HepG2 (cell line): ENCODE results near the gene ARPC1A. TPM values are rescaled to one million over a fixed set of nuclear protein-coding genes. Genes with fewer than 3 reads are reported as not detected.

Source experiments
- ATAC-seq: fragments of 200-7000 bp; cut with Tn5 transposase; 3 replicates; pipeline ENCODE4 v1.9.1; 2020; ENCODE audit warnings: mild to moderate bottlenecking, moderate library complexity
- BruUV-seq: library from RNA; stranded (reverse); fragments of 400-500 nt; replicated peaks from 2 replicates; lab custom pipeline; 2021; lab: Mats Ljungman, UMichigan
- CTCF ChIA-PET: fragments of 300-600 bp; formaldehyde crosslinking; extraction: SDS; loops from one replicate; lab custom pipeline; 2021; ENCODE audit warnings: low total read pairs, inconsistent platforms, low intra/inter-chr PET ratio; lab: Yijun Ruan, JAX
- POLR2A ChIA-PET: fragments of 350-600 bp; sonication (Branson Sonifier 250); formaldehyde crosslinking; loops from one replicate; lab custom pipeline; 2020; ENCODE audit warnings: antibody characterized with exemption, inconsistent platforms; lab: Yijun Ruan, JAX
- DNase-seq: peaks from one replicate; pipeline ENCODE4 v3.0.0-alpha.2; 2015; ENCODE audit warnings: low spot score
- FAIRE-seq: peaks from 3 replicates; lab custom pipeline; 2011; peaks lifted over from hg19 to GRCh38; lab: Jason Lieb, UNC
- H2AFZ ChIP-seq: one replicate; pipeline ENCODE4 v1.6.1; 2011; ENCODE audit warnings: low read length, inconsistent platforms
- H3K27ac ChIP-seq: fragments of 300-600 bp; 3 replicates; pipeline ENCODE4 v1.8.0; 2011; ENCODE audit warnings: mixed run types, mild to moderate bottlenecking, mixed read lengths, low read length, inconsistent platforms; ENCODE audit not compliant: insufficient read depth; ENCODE audit errors: extremely low read length
- H3K27me3 ChIP-seq, 2 experiments: fragments of 200-600 bp in 1 of 2; 2 replicates in 1 of 2; 3 replicates in 1 of 2; pipeline versions ENCODE4 v1.6.0 to v1.8.0; 2011; ENCODE audit warnings: low read length in 2 of 2, mild to moderate bottlenecking in 2 of 2, moderate library complexity in 2 of 2, inconsistent platforms in 1 of 2; ENCODE audit not compliant: insufficient read depth in 2 of 2, control insufficient read depth in 1 of 2
- H3K36me3 ChIP-seq, 2 experiments: fragments of 200-600 bp in 1 of 2; replicated peaks in 1 of 2; 2 replicates in 1 of 2; 3 replicates in 1 of 2; pipeline versions ENCODE4 v1.5.1 to v1.8.0; 2011; ENCODE audit warnings: low read length in 2 of 2, inconsistent platforms in 1 of 2; ENCODE audit not compliant: insufficient read depth in 2 of 2, control insufficient read depth in 1 of 2
- H3K4me1 ChIP-seq: 2 replicates; pipeline ENCODE4 v1.5.1; 2012; ENCODE audit warnings: low read length, inconsistent platforms; ENCODE audit not compliant: insufficient read depth
- H3K4me2 ChIP-seq: 2 replicates; pipeline ENCODE4 v1.6.0; 2011; ENCODE audit warnings: low read depth, low read length, inconsistent platforms
- H3K4me3 ChIP-seq, 3 experiments: fragments of 200-600 bp in 1 of 3; sonication (generic), shearing (Covaris generic) in 1 of 3; replicated peaks in 1 of 3; 2 replicates each; pipeline ENCODE4 v1.5.1; 2011 to 2016; ENCODE audit warnings: low read length in 3 of 3, inconsistent platforms in 2 of 3, low read depth in 2 of 3, mild to moderate bottlenecking in 2 of 3, control low read depth in 1 of 3, mixed read lengths in 1 of 3; ENCODE audit not compliant: insufficient read depth in 1 of 3
- H3K79me2 ChIP-seq: one replicate; pipeline ENCODE4 v1.6.1; 2011; ENCODE audit warnings: low read length, inconsistent platforms; ENCODE audit not compliant: insufficient read depth
- H3K9ac ChIP-seq: 2 replicates; pipeline ENCODE4 v1.6.0; 2011; ENCODE audit warnings: mild to moderate bottlenecking, low read depth, low read length, inconsistent platforms; ENCODE audit not compliant: insufficient read depth
- H3K9me3 ChIP-seq: 2 replicates; pipeline ENCODE4 v1.5.1; 2012; ENCODE audit warnings: mild to moderate bottlenecking, low read length
- H4K20me1 ChIP-seq: 2 replicates; pipeline ENCODE4 v1.6.0; 2011; ENCODE audit warnings: inconsistent platforms, mild to moderate bottlenecking, low read length, moderate library complexity; ENCODE audit not compliant: insufficient read depth
- EHMT2 ChIP-seq: fragments of 200-600 bp; sonication (generic); IDR thresholded peaks from 2 replicates; pipeline ENCODE4 v1.7.0; 2017; ENCODE audit warnings: antibody characterized with exemption, low read depth, low read length, borderline replicate concordance
- IRF9 ChIP-seq: sonication (generic); formaldehyde crosslinking; IDR thresholded peaks from 2 replicates; pipeline ENCODE4 v1.8.0; 2022; ENCODE audit warnings: missing genetic modification reagents, mild to moderate bottlenecking, borderline replicate concordance
- KDM2A ChIP-seq: sonication (generic); formaldehyde crosslinking; IDR thresholded peaks from 2 replicates; pipeline ENCODE4 v1.4.0; 2020; ENCODE audit warnings: low read depth, missing genetic modification reagents, borderline replicate concordance
- KDM3A ChIP-seq: IDR thresholded peaks from 2 replicates; pipeline ENCODE4 v1.6.1; 2018; ENCODE audit warnings: low read depth, missing compliant biosample characterization
- KDM6A ChIP-seq: IDR thresholded peaks from 2 replicates; pipeline ENCODE4 v1.6.1; 2016; ENCODE audit warnings: low read depth
- NR2F2 ChIP-seq: IDR thresholded peaks from 2 replicates; pipeline ENCODE4 v1.6.1; 2012; ENCODE audit warnings: low read depth, inconsistent platforms, borderline replicate concordance
- SP140L ChIP-seq: sonication (generic); formaldehyde crosslinking; IDR thresholded peaks from 2 replicates; pipeline ENCODE4 v1.4.0; 2020; ENCODE audit warnings: missing genetic modification reagents, borderline replicate concordance
- SRSF4 ChIP-seq: fragments of 200-400 bp; formaldehyde crosslinking; IDR thresholded peaks from one replicate; pipeline ENCODE4 v1.6.1; 2018; ENCODE audit warnings: mild to moderate bottlenecking, low read depth, low read length, moderate library complexity; ENCODE audit not compliant: poor library complexity, severe bottlenecking
- TEAD2 ChIP-seq: sonication (generic); formaldehyde crosslinking; IDR thresholded peaks from 2 replicates; pipeline ENCODE4 v1.9.0; 2021; ENCODE audit warnings: missing genetic modification reagents
- ZNF256 ChIP-seq: sonication (generic); formaldehyde crosslinking; conservative IDR thresholded peaks from 2 replicates; pipeline ENCODE4 v1.4.0; 2020; ENCODE audit warnings: missing genetic modification reagents
- ZNF264 ChIP-seq: sonication (generic); formaldehyde crosslinking; IDR thresholded peaks from 2 replicates; pipeline ENCODE4 v1.4.0; 2020; ENCODE audit warnings: missing genetic modification reagents
- ZNF431 ChIP-seq: sonication (generic); formaldehyde crosslinking; IDR thresholded peaks from 2 replicates; pipeline ENCODE4 v1.9.0; 2022; ENCODE audit warnings: missing genetic modification reagents, low read depth, mild to moderate bottlenecking, borderline replicate concordance
- ZNF460 ChIP-seq: sonication (generic); formaldehyde crosslinking; IDR thresholded peaks from 2 replicates; pipeline ENCODE4 v1.5.1; 2020; ENCODE audit warnings: missing genetic modification reagents, mild to moderate bottlenecking, borderline replicate concordance
- ZNF468 ChIP-seq: sonication (generic); formaldehyde crosslinking; IDR thresholded peaks from 2 replicates; pipeline ENCODE4 v1.8.0; 2022; ENCODE audit warnings: mild to moderate bottlenecking, moderate library complexity, missing genetic modification reagents
- ZNF660 ChIP-seq: sonication (generic); formaldehyde crosslinking; IDR thresholded peaks from 2 replicates; pipeline ENCODE4 v1.5.1; 2020; ENCODE audit warnings: mild to moderate bottlenecking, low read depth, missing genetic modification reagents, borderline replicate concordance
- ZNF678 ChIP-seq: sonication (generic); formaldehyde crosslinking; IDR thresholded peaks from 2 replicates; pipeline ENCODE4 v1.4.0; 2020; ENCODE audit warnings: mild to moderate bottlenecking, missing genetic modification reagents
- WGBS: methylation state at CpG from one replicate; pipeline ENCODE4 v1.1.6; 2017; ENCODE audit warnings: low lambda C conversion rate; 5-methylcytosine and 5-hydroxymethylcytosine counted together
- in situ Hi-C: cut with HindIII; loops from 2 replicates; pipeline ENCODE4 v1.10.0; 2017; ENCODE audit warnings: low pct_unique_long_range_greater_than_20kb; ENCODE audit not compliant: extremely low pct_ligation_motif_present
- intact Hi-C: fragments of 100-400 bp; cut with micrococcal nuclease; formaldehyde crosslinking; loops from one replicate; pipeline ENCODE4 v1.10.0; 2022; ENCODE audit not compliant: unreplicated experiment
- polyA plus RNA-seq, 8 experiments: library from polyadenylated mRNA; depleted of rRNA in 3 of 8; stranded (reverse) in 7 of 8; unstranded in 1 of 8; fragments of >200 nt; fragmentation: Illumina TruSeq in 4 of 8; extraction: Trizol in 4 of 8; gene quantifications; 2 replicates each; pipeline versions ENCODE4 v1.2.1 to v1.2.3, GENCODE V29; 2011 to 2016; ENCODE audit warnings: low read depth in 4 of 8, missing spikeins in 1 of 8, mixed read lengths in 1 of 8; ENCODE audit not compliant: insufficient read depth in 1 of 8
- total RNA-seq, 5 experiments: library from RNA; depleted of rRNA; stranded (reverse); fragments of >200 nt; fragmentation: Illumina TruSeq; extraction: Trizol; gene quantifications; 2 replicates each; pipeline ENCODE4 v1.2.3, GENCODE V29; 2016; ENCODE audit warnings: low read depth in 1 of 5
- TF ChIP-seq, protein P1 (sequence below): sonication (generic); formaldehyde crosslinking; IDR thresholded peaks from 2 replicates; pipeline ENCODE4 v1.4.0; 2020; ENCODE audit warnings: missing genetic modification reagents
- TF ChIP-seq, protein P2 (sequence below): sonication (generic); formaldehyde crosslinking; IDR thresholded peaks from 2 replicates; pipeline ENCODE4 v1.4.0; 2020; ENCODE audit warnings: missing genetic modification reagents
- TF ChIP-seq, protein P3 (sequence below): sonication (generic); formaldehyde crosslinking; IDR thresholded peaks from 2 replicates; pipeline ENCODE4 v1.5.0; 2020; ENCODE audit warnings: missing genetic modification reagents, mild to moderate bottlenecking, borderline replicate concordance

The ARPC1A gene
- total and polyA plus RNA-seq, 2 of the 13 experiments (the other 11 are each of a cell fraction or from before 2014, with no cell fraction given) = 44.3 to 88.5 TPM

DNA sequence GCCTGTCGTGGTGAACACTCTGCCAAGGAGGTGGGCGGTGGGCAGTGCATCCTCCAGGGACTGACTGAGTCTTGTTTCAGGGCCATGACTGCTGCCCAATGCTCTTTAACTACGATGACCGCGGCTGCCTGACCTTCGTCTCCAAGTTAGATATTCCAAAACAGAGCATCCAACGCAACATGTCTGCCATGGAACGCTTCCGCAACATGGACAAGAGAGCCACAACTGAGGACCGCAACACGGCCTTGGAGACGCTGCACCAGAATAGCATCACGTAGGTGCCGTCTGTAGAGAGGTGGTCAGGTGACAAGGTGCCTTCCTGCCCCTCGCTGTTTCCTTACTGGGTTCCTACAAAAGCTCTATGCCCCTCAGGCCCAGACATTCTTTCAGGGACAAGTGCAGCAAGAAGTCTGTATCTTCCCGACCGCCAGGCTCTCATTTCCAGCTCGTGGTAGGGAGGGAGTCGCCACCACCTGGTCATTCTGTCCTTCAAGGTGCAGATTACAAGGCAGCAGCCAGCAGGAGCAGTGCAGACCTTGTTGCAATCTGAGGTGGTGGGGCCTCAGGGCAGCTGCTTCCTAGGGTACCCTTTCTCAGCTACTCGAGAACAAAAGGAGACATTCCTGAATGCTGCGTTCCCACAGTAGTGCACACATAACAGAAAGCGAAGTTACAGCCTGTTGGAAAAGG, 33.9 kb downstream of the ARPC1A start:
- POLR2A ChIA-PET = interaction anchor here (1.1 kb wide), 1 partner anchor 11 kb away, joined by 6 read pairs; no protein-coding TSS in a partner anchor
- Histone ChIP-seq H3K27ac (no peak overlapping the region), H2AFZ (no peak overlapping the region), H3K9ac (no peak overlapping the region), H3K9me3 (no peaks in the 10 kb centered on the region), H3K4me1 (0 out of 2 replicates have a peak, but pooled peaks cover 8% of the 10 kb centered on the region)
- no peak for ATAC-seq
- 94% methylated on average over 15 of the region's 22 CpGs for WGBS
- intact Hi-C loops = no loop called here
- TF ChIP-seq TEAD2 (CRISPR knock-in tag) (no peak), ZNF460 (CRISPR knock-in tag) (no peak), EHMT2 (no peak), ZNF256 (no peak), SP140L (no peak), ZNF431 (CRISPR knock-in tag) (no peak), ZNF468 (CRISPR knock-in tag) (no peak), ZNF264 (CRISPR knock-in tag) (no peak), NR2F2 (no peak), KDM6A (no peak), ZNF678 (CRISPR knock-in tag) (no peak), SRSF4 (no peak), IRF9 (CRISPR knock-in tag) (no peak), KDM3A (CRISPR knock-in tag) (no peak), KDM2A (no peak), ZNF660 (CRISPR knock-in tag) (no peak)
- TF ChIP-seq, protein P1, sequence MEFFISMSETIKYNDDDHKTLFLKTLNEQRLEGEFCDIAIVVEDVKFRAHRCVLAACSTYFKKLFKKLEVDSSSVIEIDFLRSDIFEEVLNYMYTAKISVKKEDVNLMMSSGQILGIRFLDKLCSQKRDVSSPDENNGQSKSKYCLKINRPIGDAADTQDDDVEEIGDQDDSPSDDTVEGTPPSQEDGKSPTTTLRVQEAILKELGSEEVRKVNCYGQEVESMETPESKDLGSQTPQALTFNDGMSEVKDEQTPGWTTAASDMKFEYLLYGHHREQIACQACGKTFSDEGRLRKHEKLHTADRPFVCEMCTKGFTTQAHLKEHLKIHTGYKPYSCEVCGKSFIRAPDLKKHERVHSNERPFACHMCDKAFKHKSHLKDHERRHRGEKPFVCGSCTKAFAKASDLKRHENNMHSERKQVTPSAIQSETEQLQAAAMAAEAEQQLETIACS (CRISPR knock-in tag) = no peak
- TF ChIP-seq, protein P2, sequence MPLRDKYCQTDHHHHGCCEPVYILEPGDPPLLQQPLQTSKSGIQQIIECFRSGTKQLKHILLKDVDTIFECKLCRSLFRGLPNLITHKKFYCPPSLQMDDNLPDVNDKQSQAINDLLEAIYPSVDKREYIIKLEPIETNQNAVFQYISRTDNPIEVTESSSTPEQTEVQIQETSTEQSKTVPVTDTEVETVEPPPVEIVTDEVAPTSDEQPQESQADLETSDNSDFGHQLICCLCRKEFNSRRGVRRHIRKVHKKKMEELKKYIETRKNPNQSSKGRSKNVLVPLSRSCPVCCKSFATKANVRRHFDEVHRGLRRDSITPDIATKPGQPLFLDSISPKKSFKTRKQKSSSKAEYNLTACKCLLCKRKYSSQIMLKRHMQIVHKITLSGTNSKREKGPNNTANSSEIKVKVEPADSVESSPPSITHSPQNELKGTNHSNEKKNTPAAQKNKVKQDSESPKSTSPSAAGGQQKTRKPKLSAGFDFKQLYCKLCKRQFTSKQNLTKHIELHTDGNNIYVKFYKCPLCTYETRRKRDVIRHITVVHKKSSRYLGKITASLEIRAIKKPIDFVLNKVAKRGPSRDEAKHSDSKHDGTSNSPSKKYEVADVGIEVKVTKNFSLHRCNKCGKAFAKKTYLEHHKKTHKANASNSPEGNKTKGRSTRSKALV (CRISPR knock-in tag) = no peak
- TF ChIP-seq, protein P3, sequence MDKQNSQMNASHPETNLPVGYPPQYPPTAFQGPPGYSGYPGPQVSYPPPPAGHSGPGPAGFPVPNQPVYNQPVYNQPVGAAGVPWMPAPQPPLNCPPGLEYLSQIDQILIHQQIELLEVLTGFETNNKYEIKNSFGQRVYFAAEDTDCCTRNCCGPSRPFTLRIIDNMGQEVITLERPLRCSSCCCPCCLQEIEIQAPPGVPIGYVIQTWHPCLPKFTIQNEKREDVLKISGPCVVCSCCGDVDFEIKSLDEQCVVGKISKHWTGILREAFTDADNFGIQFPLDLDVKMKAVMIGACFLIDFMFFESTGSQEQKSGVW (CRISPR knock-in tag) = no peak
- TF ChIP-seq, all 625 proteins: peak for 0
- in situ Hi-C loops = no loop called here
- no peak for DNase-seq
- Histone ChIP-seq H3K4me3 (no peak overlapping the region), H4K20me1 (no peaks in the 10 kb centered on the region), H3K4me2 (no peak overlapping the region), H3K36me3 (peaks cover 18 to 56% of the 10 kb centered on the region in 2 experiments), H3K79me2 (no peaks in the 10 kb centered on the region), H3K27me3 (no peaks in the 10 kb centered on the region)
- no TSS peak for BruUV-seq
- CTCF ChIA-PET = no interaction called here
- FAIRE-seq = no peak
